G401 (cell line): ENCODE results near the gene GPR61. TPM values are rescaled to one million over a fixed set of nuclear protein-coding genes. Genes with fewer than 3 reads are reported as not detected.

Experiments used
- DNase-seq: peaks from one replicate; pipeline ENCODE4 v3.0.0-alpha.2; 2015; ENCODE audit warnings: low spot score
- in situ Hi-C: cut with HindIII; loops from 2 replicates; pipeline ENCODE4 v1.10.0; 2016; ENCODE audit warnings: low sequenced_read_pairs, mixed read lengths
- total RNA-seq: library from RNA; depleted of rRNA; stranded (reverse); fragments of >200 nt; shearing (Covaris generic); gene quantifications from 2 replicates; pipeline ENCODE4 v1.2.3, GENCODE V29; 2014; rRNA removed

GPR61 gene
- total RNA-seq = not detected in 2 replicates

- in situ Hi-C loops = loop anchor here (5.0 kb wide), 1 partner anchor 47 kb away; the partner anchor contains the start of gene CYB561D1
- peak; percentile 90 for DNase-seq
These were observed at the start of gene GPR61 for GRCh38 chr1:109539676-109540075. Gene GPR61, plus strand, starts transcription at chr1:109539872. Its CDS starts 3,151 bp downstream, at chr1:109543023.

GRCh38 chr1:109490029-109490933, 49.4 kb upstream of the GPR61 start:
- in situ Hi-C loops = loop anchor here (5.0 kb wide), 1 partner anchor 47 kb away; the partner anchor contains the start of gene GPR61
- DNase-seq = peak; percentile 89

- in situ Hi-C loops = loop anchor here (5.0 kb wide), 1 partner anchor 46 kb away; the partner anchor contains the start of gene GPR61
These were observed 48.8 kb upstream of the GPR61 start for GRCh38 chr1:109490934-109491302.

GRCh38 chr1:109491372-109491771, 48.3 kb upstream of the GPR61 start:
- in situ Hi-C loops = loop anchor here (5.0 kb wide), 1 partner anchor 46 kb away; the partner anchor contains the start of gene GPR61
- DNase-seq = peak; percentile 63

More at GRCh38 chr1:109490934-109491302, 48.8 kb upstream of the GPR61 start:
- DNase-seq = no peak

GRCh38 chr1:109492779-109493178, 46.9 kb upstream of the GPR61 start:
- in situ Hi-C loops = loop anchor here (5.0 kb wide), 1 partner anchor 45 kb away; the partner anchor contains the start of gene GPR61
- no peak for DNase-seq

- in situ Hi-C loops = loop anchor here (5.0 kb wide), 1 partner anchor 44 kb away; the partner anchor contains the start of gene GPR61
- DNase-seq = peak; percentile 20
These were observed 46.4 kb upstream of the GPR61 start for GRCh38 chr1:109493227-109493626.

- in situ Hi-C loops = loop anchor here (5.0 kb wide), 1 partner anchor 43 kb away; the partner anchor contains the start of gene GPR61
- peak; percentile 81 for DNase-seq
These were observed 45.7 kb upstream of the GPR61 start, which contains the start of gene CYB561D1 for GRCh38 chr1:109493805-109494539. Gene CYB561D1, plus strand, starts transcription at chr1:109494094. Its CDS starts 46 bp downstream, at chr1:109494140.

GRCh38 chr1:109495738-109496137, 43.9 kb upstream of the GPR61 start:
- in situ Hi-C loops = no loop called here

GRCh38 chr1:109497449-109498160, 42.1 kb upstream of the GPR61 start:
- in situ Hi-C loops = no loop called here
- DNase-seq = peak; percentile 26

More at GRCh38 chr1:109495738-109496137, 43.9 kb upstream of the GPR61 start:
- DNase-seq = no peak

- DNase-seq = peak; percentile 75
- in situ Hi-C loops = no loop called here
These were observed 41.4 kb upstream of the GPR61 start for GRCh38 chr1:109498161-109498801.

GRCh38 chr1:109499081-109499480, 40.6 kb upstream of the GPR61 start:
- peak; percentile 44 for DNase-seq
- in situ Hi-C loops = no loop called here

- peak; percentile 51 for DNase-seq
- in situ Hi-C loops = no loop called here
These were observed 39.8 kb upstream of the GPR61 start for GRCh38 chr1:109499661-109500536.

GRCh38 chr1:109500941-109501381, 38.7 kb upstream of the GPR61 start:
- in situ Hi-C loops = no loop called here
- DNase-seq = no peak

GRCh38 chr1:109501644-109502363, 37.9 kb upstream of the GPR61 start:
- DNase-seq = no peak
- in situ Hi-C loops = no loop called here

GRCh38 chr1:109502364-109502851, 37.3 kb upstream of the GPR61 start:
- in situ Hi-C loops = no loop called here
- no peak for DNase-seq

GRCh38 chr1:109503935-109504334, 35.7 kb upstream of the GPR61 start:
- in situ Hi-C loops = no loop called here
- DNase-seq = no peak

GRCh38 chr1:109504974-109505373, 34.7 kb upstream of the GPR61 start:
- in situ Hi-C loops = no loop called here
- no peak for DNase-seq
